Natural killer cell (primary cell): ENCODE measurements around the gene NCF4. TPM values are rescaled to one million over a fixed set of nuclear protein-coding genes. Genes with fewer than 3 reads are reported as not detected.

Experiments used
- ATAC-seq, 3 donors: fragments of 150-1000 bp in 2 of 3; fragments of 200-7000 bp in 1 of 3; cut with Tn5 transposase; 1 replicate in 1 of 3; 2 replicates in 2 of 3; pipeline ENCODE4 v1.10.0; 2021; ENCODE audit warnings: mild to moderate bottlenecking in 2 of 3, moderate library complexity in 2 of 3
- DNase-seq, 2 donors: peaks; one replicate each; pipeline versions ENCODE4 v3.0.0 to v3.0.0-alpha.2; 2013 to 2021; ENCODE audit warnings: mixed read lengths in 1 of 2
- H3K27ac ChIP-seq: one replicate; pipeline ENCODE4 v1.5.1; 2013; ENCODE audit warnings: mild to moderate bottlenecking, low read length
- H3K27me3 ChIP-seq: one replicate; pipeline ENCODE4 v1.6.1; 2013; ENCODE audit warnings: low read length; ENCODE audit not compliant: control insufficient read depth, insufficient read depth
- H3K36me3 ChIP-seq: one replicate; pipeline ENCODE4 v1.6.1; 2013; ENCODE audit warnings: low read length; ENCODE audit not compliant: control insufficient read depth, insufficient read depth
- H3K4me1 ChIP-seq: one replicate; pipeline ENCODE4 v1.6.1; 2013; ENCODE audit warnings: low read length; ENCODE audit not compliant: control insufficient read depth, insufficient read depth
- H3K4me3 ChIP-seq: one replicate; pipeline ENCODE4 v1.5.1; 2013; ENCODE audit warnings: low read length
- H3K9me3 ChIP-seq: one replicate; pipeline ENCODE4 v1.6.1; 2013; ENCODE audit warnings: low read length; ENCODE audit not compliant: control insufficient read depth, insufficient read depth
- H3K27ac Mint-ChIP-seq, 2 donors: one replicate each; pipeline ENCODE4 v1.8.0; 2022; ENCODE audit warnings: mild to moderate bottlenecking in 2 of 2, mixed read lengths in 2 of 2, moderate library complexity in 1 of 2
- H3K27me3 Mint-ChIP-seq, 2 donors: one replicate each; pipeline ENCODE4 v1.8.0; 2022; ENCODE audit warnings: low read depth in 2 of 2, mixed read lengths in 2 of 2
- H3K36me3 Mint-ChIP-seq: one replicate; pipeline ENCODE4 v1.8.0; 2022; ENCODE audit warnings: mixed read lengths
- H3K4me1 Mint-ChIP-seq, 2 donors: one replicate each; pipeline ENCODE4 v1.8.0; 2022; ENCODE audit warnings: mixed read lengths in 2 of 2
- H3K4me3 Mint-ChIP-seq: one replicate; pipeline ENCODE4 v1.8.0; 2022; ENCODE audit warnings: mild to moderate bottlenecking, moderate library complexity, mixed read lengths
- H3K9me3 Mint-ChIP-seq, 2 donors: one replicate each; pipeline ENCODE4 v1.8.0; 2022; ENCODE audit warnings: mixed read lengths in 2 of 2
- CTCF ChIP-seq: fragments of 200-600 bp; IDR thresholded peaks from one replicate; pipeline ENCODE4 v1.8.0; 2022; ENCODE audit warnings: antibody characterized with exemption
- WGBS: methylation state at CpG from one replicate; pipeline ENCODE4 v1.1.7; 2013; ENCODE audit warnings: missing lambda C conversion rate; ENCODE audit not compliant: insufficient coverage; 5-methylcytosine and 5-hydroxymethylcytosine counted together
- intact Hi-C: fragments of 100-400 bp; cut with micrococcal nuclease; formaldehyde crosslinking; loops from one replicate; pipeline ENCODE4 v1.14.2; 2022
- total RNA-seq, 4 donors: library from RNA; stranded (reverse); fragments of 120-200 nt in 1 of 4; gene quantifications; one replicate each; pipeline versions ENCODE4 v1.2.3 to v1.2.4, GENCODE V29; 2013 to 2022

Gene NCF4
- total RNA-seq, 3 donors from 2014 or later (not counting 1 experiment from before 2014, with no cell fraction given) = 2.6 to 33.2 (median 3.1) TPM

GRCh38 chr22:36916034-36916433 lies 55.2 kb downstream of the NCF4 start:
- H3K36me3 Mint-ChIP-seq = no peaks in the 10 kb centered on the region
- no peak overlapping the region for H3K27ac ChIP-seq
- H3K4me3 Mint-ChIP-seq = no peak overlapping the region
- no peak overlapping the region for H3K27ac Mint-ChIP-seq
- H3K36me3 ChIP-seq = no peaks in the 10 kb centered on the region
- no peaks in the 10 kb centered on the region for H3K9me3 Mint-ChIP-seq
- no peaks in the 10 kb centered on the region for H3K9me3 ChIP-seq
- H3K4me3 ChIP-seq = no peak overlapping the region
- ATAC-seq = no peak
- H3K4me1 ChIP-seq = peaks cover 4% of the 10 kb centered on the region
- TF ChIP-seq CTCF = no peak
- H3K27me3 ChIP-seq = no peaks in the 10 kb centered on the region
- peaks cover 26 to 35% of the 10 kb centered on the region in 2 donors for H3K27me3 Mint-ChIP-seq
- H3K4me1 Mint-ChIP-seq = peaks cover 0 to 5% of the 10 kb centered on the region in 2 donors
- DNase-seq = no peak
- intact Hi-C loops = no loop called here

- WGBS = 86% methylated on average over 3 of the region's 3 CpGs
- no peaks in the 10 kb centered on the region for H3K9me3 ChIP-seq
- H3K27me3 ChIP-seq = no peaks in the 10 kb centered on the region
Measured at GRCh38 chr22:36918586-36919284, 57.9 kb downstream of the NCF4 start.

GRCh38 chr22:36921309-36922104 lies 60.7 kb downstream of the NCF4 start:
- intact Hi-C loops = no loop called here
- no peak overlapping the region for H3K27ac Mint-ChIP-seq
- TF ChIP-seq CTCF = no peak
- no peak overlapping the region for H3K4me3 Mint-ChIP-seq
- H3K36me3 ChIP-seq = no peaks in the 10 kb centered on the region
- no peaks in the 10 kb centered on the region for H3K4me1 Mint-ChIP-seq
- H3K9me3 ChIP-seq = no peaks in the 10 kb centered on the region
- H3K27me3 ChIP-seq = no peaks in the 10 kb centered on the region
- H3K9me3 Mint-ChIP-seq = no peaks in the 10 kb centered on the region
- H3K27me3 Mint-ChIP-seq = peaks cover 15 to 19% of the 10 kb centered on the region in 2 donors
- WGBS = 58% methylated on average over 15 of the region's 15 CpGs
- H3K4me1 ChIP-seq = peaks cover 7% of the 10 kb centered on the region
- DNase-seq (peak in 1 of 2 donors; percentile 14), ATAC-seq (peak in 1 of 3 donors; percentile 78)
- no peaks in the 10 kb centered on the region for H3K36me3 Mint-ChIP-seq
- no peak overlapping the region for H3K4me3 ChIP-seq
- no peak overlapping the region for H3K27ac ChIP-seq

More at GRCh38 chr22:36918586-36919284, 57.9 kb downstream of the NCF4 start:
- H3K27ac ChIP-seq = no peak overlapping the region
- H3K4me3 ChIP-seq = no peak overlapping the region
- Mint-ChIP-seq H3K27ac (no peak overlapping the region), H3K27me3 (peaks cover 20 to 22% of the 10 kb centered on the region in 2 donors), H3K4me1 (no peaks in the 10 kb centered on the region), H3K36me3 (no peaks in the 10 kb centered on the region), H3K4me3 (no peak overlapping the region), H3K9me3 (no peaks in the 10 kb centered on the region)
- ATAC-seq (no peak), DNase-seq (no peak)
- no peak for TF ChIP-seq CTCF
- H3K4me1 ChIP-seq = peaks cover 7% of the 10 kb centered on the region
- intact Hi-C loops = no loop called here
- H3K36me3 ChIP-seq = no peaks in the 10 kb centered on the region
